Measurements from ENCODE around the gene SLC38A7.

DNA sequence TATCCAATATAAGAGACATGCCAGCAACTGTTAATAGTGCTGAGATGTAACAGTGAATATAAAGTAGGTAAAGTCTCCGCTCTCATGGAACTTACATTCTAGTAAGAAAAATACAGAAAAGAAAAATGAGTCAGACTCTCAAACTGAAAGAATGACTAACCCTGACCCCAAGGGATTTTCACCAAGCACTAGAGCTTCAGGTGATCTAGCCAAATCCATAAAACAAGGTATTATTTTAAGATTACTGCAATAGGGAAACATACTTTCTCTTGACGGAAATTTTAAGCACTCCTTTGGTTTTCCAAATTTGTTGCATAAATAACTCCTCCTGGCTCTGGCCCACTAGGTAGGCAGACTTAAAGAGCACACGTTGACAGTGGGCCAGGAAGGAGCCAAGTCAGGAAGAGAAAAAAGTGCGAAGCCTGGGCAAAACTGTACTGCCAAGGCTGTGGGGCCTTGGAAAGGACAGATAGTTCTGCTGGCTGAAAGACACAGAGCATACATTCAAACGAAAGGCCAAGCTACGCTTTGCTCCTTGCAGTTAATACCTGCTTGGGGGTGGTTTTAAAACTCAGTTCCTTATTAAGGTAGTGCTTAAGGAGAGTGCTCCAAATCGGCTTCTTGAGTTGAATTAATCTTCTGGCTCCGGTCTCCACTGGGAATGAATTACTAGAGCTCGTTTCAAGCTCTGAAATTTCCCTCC is 48.1 kb upstream of the SLC38A7 start:
- TF ChIP-seq, protein P1, sequence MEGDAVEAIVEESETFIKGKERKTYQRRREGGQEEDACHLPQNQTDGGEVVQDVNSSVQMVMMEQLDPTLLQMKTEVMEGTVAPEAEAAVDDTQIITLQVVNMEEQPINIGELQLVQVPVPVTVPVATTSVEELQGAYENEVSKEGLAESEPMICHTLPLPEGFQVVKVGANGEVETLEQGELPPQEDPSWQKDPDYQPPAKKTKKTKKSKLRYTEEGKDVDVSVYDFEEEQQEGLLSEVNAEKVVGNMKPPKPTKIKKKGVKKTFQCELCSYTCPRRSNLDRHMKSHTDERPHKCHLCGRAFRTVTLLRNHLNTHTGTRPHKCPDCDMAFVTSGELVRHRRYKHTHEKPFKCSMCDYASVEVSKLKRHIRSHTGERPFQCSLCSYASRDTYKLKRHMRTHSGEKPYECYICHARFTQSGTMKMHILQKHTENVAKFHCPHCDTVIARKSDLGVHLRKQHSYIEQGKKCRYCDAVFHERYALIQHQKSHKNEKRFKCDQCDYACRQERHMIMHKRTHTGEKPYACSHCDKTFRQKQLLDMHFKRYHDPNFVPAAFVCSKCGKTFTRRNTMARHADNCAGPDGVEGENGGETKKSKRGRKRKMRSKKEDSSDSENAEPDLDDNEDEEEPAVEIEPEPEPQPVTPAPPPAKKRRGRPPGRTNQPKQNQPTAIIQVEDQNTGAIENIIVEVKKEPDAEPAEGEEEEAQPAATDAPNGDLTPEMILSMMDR (IDR thresholded peaks at IDR 0.05; ENCODE audit: extremely low read depth in 1 of 2, insufficient read depth in 1 of 2, low read depth in 1 of 2, low read length in 2 of 2) = no peak
- TF ChIP-seq POLR2AphosphoS5 (IDR thresholded peaks at IDR 0.05; ENCODE audit: insufficient read depth, low read depth, low read length) (no peak), EZH2 (IDR thresholded peaks at IDR 0.05; ENCODE audit: borderline replicate concordance, low read depth, low read length, severe bottlenecking) (no peak), JUN (IDR thresholded peaks at IDR 0.05; ENCODE audit: borderline replicate concordance, insufficient read depth, insufficient read length, low read depth) (no peak)

Measured in endothelial cell of umbilical vein (primary cell).